T-helper 22 cell (primary cell): Measurements from ENCODE around the gene AKAP6.

ENCODE experiments used
- DNase-seq: peaks from one replicate; pipeline ENCODE4 v3.0.0-alpha.2; 2020; ENCODE audit warnings: low read depth

The AKAP6 gene

GRCh38 chr14:32675433-32675832, 346.3 kb downstream of the AKAP6 start:
- no peak for DNase-seq

GRCh38 chr14:32677129-32677780, 348.2 kb downstream of the AKAP6 start:
- no peak for DNase-seq

GRCh38 chr14:32678088-32678487, 349.0 kb downstream of the AKAP6 start:
- no peak for DNase-seq

GRCh38 chr14:32679927-32680612, 351.0 kb downstream of the AKAP6 start:
- no peak for DNase-seq

GRCh38 chr14:32681598-32681997, 352.5 kb downstream of the AKAP6 start:
- no peak for DNase-seq

GRCh38 chr14:32682214-32682613, 353.1 kb downstream of the AKAP6 start:
- no peak for DNase-seq

- no peak for DNase-seq
Measured at GRCh38 chr14:32683679-32684078, 354.6 kb downstream of the AKAP6 start.

- no peak for DNase-seq
Measured at GRCh38 chr14:32688941-32689340, 359.8 kb downstream of the AKAP6 start.

- no peak for DNase-seq
Measured at GRCh38 chr14:32692441-32692840, 363.3 kb downstream of the AKAP6 start.

- DNase-seq: no peak
Measured at GRCh38 chr14:32693114-32693513, 364.0 kb downstream of the AKAP6 start.

- DNase-seq: no peak
Measured at GRCh38 chr14:32694795-32695449, 365.8 kb downstream of the AKAP6 start.

GRCh38 chr14:32696325-32697091, 367.4 kb downstream of the AKAP6 start:
- no peak for DNase-seq

- no peak for DNase-seq
Measured at GRCh38 chr14:32697114-32697513, 368.0 kb downstream of the AKAP6 start.

GRCh38 chr14:32697704-32698103, 368.6 kb downstream of the AKAP6 start:
- DNase-seq: no peak

- no peak for DNase-seq
Measured at GRCh38 chr14:32698831-32699230, 369.7 kb downstream of the AKAP6 start.

- DNase-seq: no peak
Measured at GRCh38 chr14:32701475-32701874, 372.4 kb downstream of the AKAP6 start.

GRCh38 chr14:32702088-32702487, 373.0 kb downstream of the AKAP6 start:
- no peak for DNase-seq

GRCh38 chr14:32702562-32702961, 373.5 kb downstream of the AKAP6 start:
- no peak for DNase-seq

- DNase-seq: no peak
Measured at GRCh38 chr14:32703183-32703621, 374.1 kb downstream of the AKAP6 start.

GRCh38 chr14:32706721-32707519, 377.8 kb downstream of the AKAP6 start:
- DNase-seq: no peak

GRCh38 chr14:32707742-32708500, 378.8 kb downstream of the AKAP6 start:
- DNase-seq: no peak
